ENCODE measurements around the gene CERCAM. TPM values are rescaled to one million over a fixed set of nuclear protein-coding genes. Genes with fewer than 3 reads are reported as not detected.
A peak's percentile ranks its signal among the peaks of the same experiment; 100 is the strongest.

CERCAM gene, protein sequence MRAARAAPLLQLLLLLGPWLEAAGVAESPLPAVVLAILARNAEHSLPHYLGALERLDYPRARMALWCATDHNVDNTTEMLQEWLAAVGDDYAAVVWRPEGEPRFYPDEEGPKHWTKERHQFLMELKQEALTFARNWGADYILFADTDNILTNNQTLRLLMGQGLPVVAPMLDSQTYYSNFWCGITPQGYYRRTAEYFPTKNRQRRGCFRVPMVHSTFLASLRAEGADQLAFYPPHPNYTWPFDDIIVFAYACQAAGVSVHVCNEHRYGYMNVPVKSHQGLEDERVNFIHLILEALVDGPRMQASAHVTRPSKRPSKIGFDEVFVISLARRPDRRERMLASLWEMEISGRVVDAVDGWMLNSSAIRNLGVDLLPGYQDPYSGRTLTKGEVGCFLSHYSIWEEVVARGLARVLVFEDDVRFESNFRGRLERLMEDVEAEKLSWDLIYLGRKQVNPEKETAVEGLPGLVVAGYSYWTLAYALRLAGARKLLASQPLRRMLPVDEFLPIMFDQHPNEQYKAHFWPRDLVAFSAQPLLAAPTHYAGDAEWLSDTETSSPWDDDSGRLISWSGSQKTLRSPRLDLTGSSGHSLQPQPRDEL
- total RNA-seq (2014; rRNA removed; shearing (Covaris generic)) (5.6 and 7.9 TPM in 2 replicates), polyA plus RNA-seq (2016; fragmentation: Nextera tagmentation; extraction: Ambion mirVana) (2.7 TPM in 2 replicates)
- long read RNA-seq, partial matches to known transcripts, result 1 of 4 reads
- long read RNA-seq, other reads (novel, unspliced or antisense), result 2 of 4 reads

DNA sequence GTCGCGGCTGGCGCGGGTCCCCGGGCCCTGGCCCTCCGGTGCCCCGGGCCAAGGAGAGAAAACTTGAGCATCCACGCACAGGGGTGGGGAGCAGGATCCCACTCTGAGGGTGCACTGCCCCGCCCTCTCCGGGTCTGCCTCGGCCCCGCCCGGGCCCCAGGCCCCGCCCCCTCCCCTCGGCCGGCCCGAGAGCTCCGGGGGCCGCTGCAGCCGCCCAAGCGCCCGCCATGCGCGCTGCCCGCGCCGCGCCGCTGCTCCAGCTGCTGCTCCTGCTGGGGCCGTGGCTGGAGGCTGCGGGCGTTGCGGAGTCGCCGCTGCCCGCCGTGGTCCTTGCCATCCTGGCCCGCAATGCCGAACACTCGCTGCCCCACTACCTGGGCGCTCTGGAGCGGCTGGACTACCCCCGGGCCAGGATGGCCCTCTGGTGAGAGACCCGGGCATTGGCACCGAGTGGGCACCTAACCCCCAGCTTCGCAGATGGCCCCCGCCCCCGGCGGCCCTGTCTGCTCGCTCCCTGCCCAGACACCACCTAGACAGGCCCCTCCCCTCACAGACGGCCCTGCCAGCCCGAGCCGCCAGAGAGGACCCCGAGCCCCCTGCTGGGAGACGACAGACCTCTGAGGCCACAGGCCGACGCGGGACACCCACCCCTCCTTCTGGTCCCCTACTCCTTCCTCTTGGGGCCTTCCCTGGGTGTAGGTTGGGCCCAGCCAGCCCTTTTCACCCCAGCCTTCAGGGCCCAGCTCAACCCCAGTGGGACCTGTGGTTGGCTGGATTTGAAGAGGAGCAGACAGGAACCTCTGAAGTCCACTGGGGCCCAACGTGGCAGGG is at the start of gene CERCAM:
Gene CERCAM, plus strand, starts transcription at position 207 of the 831 bp plus-strand sequence. Its CDS starts 21 bp downstream, at position 228.
- Histone ChIP-seq H3F3A (replicated peaks; ENCODE audit: low read depth) (peaks cover 12% of the 10 kb centered on the region; the same call in 1 of the 2 replicates), H3K9me2 (ENCODE audit: insufficient read depth) (no peaks in the 10 kb centered on the region), H4K20me1 (replicated peaks; ENCODE audit: insufficient read depth) (no peaks in the 10 kb centered on the region), H3K79me2 (replicated peaks; ENCODE audit: insufficient read depth) (no peaks in the 10 kb centered on the region), H3K36me3 (ENCODE audit: insufficient read depth) (no peaks in the 10 kb centered on the region), H2AFZ (peak within 1 kb of the TSS; percentile 98), H3K27me3 (ENCODE audit: insufficient read depth) (peaks cover 58% of the 10 kb centered on the region), H3K4me3 (peak within 1 kb of the TSS; percentile 83), H3K27ac (ENCODE audit: low read depth) (no peak within 1 kb of the TSS), H3K4me2 (peak within 1 kb of the TSS; percentile 90), H3K4me1 (ENCODE audit: insufficient read depth) (peaks cover 14% of the 10 kb centered on the region; the same call in 1 of the 2 replicates)
- no peaks in the 10 kb centered on the region for H3K36me3 Mint-ChIP-seq (ENCODE audit: low read depth)
- ATAC-seq (peak; percentile 74), DNase-seq (ENCODE audit: low spot score) (peak; percentile 68)
- TF ChIP-seq POLR2AphosphoS5 (IDR thresholded peaks at IDR 0.05; ENCODE audit: low read depth), result 0 out of 2 replicates have a peak, but pooled peaks have one; percentile 26
- TF ChIP-seq EZH2phosphoT487 (IDR thresholded peaks at IDR 0.05; ENCODE audit: unreplicated experiment), result no peak
- TF ChIP-seq, protein P1, sequence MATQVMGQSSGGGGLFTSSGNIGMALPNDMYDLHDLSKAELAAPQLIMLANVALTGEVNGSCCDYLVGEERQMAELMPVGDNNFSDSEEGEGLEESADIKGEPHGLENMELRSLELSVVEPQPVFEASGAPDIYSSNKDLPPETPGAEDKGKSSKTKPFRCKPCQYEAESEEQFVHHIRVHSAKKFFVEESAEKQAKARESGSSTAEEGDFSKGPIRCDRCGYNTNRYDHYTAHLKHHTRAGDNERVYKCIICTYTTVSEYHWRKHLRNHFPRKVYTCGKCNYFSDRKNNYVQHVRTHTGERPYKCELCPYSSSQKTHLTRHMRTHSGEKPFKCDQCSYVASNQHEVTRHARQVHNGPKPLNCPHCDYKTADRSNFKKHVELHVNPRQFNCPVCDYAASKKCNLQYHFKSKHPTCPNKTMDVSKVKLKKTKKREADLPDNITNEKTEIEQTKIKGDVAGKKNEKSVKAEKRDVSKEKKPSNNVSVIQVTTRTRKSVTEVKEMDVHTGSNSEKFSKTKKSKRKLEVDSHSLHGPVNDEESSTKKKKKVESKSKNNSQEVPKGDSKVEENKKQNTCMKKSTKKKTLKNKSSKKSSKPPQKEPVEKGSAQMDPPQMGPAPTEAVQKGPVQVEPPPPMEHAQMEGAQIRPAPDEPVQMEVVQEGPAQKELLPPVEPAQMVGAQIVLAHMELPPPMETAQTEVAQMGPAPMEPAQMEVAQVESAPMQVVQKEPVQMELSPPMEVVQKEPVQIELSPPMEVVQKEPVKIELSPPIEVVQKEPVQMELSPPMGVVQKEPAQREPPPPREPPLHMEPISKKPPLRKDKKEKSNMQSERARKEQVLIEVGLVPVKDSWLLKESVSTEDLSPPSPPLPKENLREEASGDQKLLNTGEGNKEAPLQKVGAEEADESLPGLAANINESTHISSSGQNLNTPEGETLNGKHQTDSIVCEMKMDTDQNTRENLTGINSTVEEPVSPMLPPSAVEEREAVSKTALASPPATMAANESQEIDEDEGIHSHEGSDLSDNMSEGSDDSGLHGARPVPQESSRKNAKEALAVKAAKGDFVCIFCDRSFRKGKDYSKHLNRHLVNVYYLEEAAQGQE (IDR thresholded peaks at IDR 0.05; ENCODE audit: unreplicated experiment), result no peak
- H3K4me1 Mint-ChIP-seq, result peaks cover 14% of the 10 kb centered on the region
- no peaks in the 10 kb centered on the region for H3K9me3 Mint-ChIP-seq
- no peak within 1 kb of the TSS for H3K27ac Mint-ChIP-seq
- H3K4me3 Mint-ChIP-seq, result peak within 1 kb of the TSS; percentile 70
- peaks cover 35% of the 10 kb centered on the region for H3K27me3 Mint-ChIP-seq (ENCODE audit: insufficient read depth, low read depth, poor library complexity)

DNA sequence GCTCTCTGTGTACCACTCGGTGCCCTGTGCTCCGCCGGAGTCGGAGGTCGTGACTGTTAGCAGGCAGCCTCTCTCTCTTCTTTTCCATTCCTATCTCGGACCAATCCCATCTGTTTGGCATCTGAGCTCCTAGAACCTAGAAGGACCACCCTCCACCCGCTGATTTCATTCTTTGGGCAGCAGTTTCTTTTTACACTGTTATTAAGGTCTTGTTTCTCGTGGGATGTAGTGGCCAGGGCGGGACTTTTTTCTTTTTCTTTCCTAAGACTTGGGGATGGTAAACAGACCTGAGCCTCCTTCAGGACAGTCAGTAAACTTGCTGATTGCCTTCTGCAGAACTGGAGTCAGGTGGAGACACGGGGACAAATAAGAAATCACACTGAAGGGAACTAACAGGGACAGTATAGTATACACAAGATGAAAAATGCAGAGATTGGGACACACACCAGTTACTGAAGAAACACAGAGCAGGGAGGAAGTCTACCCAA is 49.0 kb upstream of the CERCAM start:
- peak overlapping the region; percentile 89 for H2AFZ ChIP-seq
- H3K4me3 ChIP-seq, result peak overlapping the region; percentile 99
- no peak for DNase-seq (ENCODE audit: low spot score)
- Mint-ChIP-seq H3K36me3 (ENCODE audit: low read depth) (no peaks in the 10 kb centered on the region; the same call in 2 of the 3 replicates), H3K4me1 (peaks cover 27% of the 10 kb centered on the region), H3K9me3 (no peaks in the 10 kb centered on the region; the same call in 1 of the 3 replicates), H3K4me3 (peak overlapping the region; percentile 93), H3K27me3 (ENCODE audit: insufficient read depth, low read depth, poor library complexity) (peaks cover 30% of the 10 kb centered on the region), H3K27ac (peak overlapping the region; percentile 49)
- peaks cover 37% of the 10 kb centered on the region for H3K79me2 ChIP-seq (replicated peaks; ENCODE audit: insufficient read depth)
- peak overlapping the region; percentile 100 for H3K4me2 ChIP-seq
- H3K27me3 ChIP-seq (ENCODE audit: insufficient read depth), result peaks cover 38% of the 10 kb centered on the region
- H3K9me2 ChIP-seq (ENCODE audit: insufficient read depth), result no peaks in the 10 kb centered on the region
- H3K36me3 ChIP-seq (ENCODE audit: insufficient read depth), result no peaks in the 10 kb centered on the region
- peaks cover 4% of the 10 kb centered on the region; the same call in 1 of the 2 replicates for H3F3A ChIP-seq (replicated peaks; ENCODE audit: low read depth)
- H3K27ac ChIP-seq (ENCODE audit: low read depth), result no peak overlapping the region
- no peak for ATAC-seq
- H4K20me1 ChIP-seq (replicated peaks; ENCODE audit: insufficient read depth), result peaks cover 16% of the 10 kb centered on the region
- H3K4me1 ChIP-seq (ENCODE audit: insufficient read depth), result peaks cover 7% of the 10 kb centered on the region
- TF ChIP-seq NANOG (IDR thresholded peaks at IDR 0.05; ENCODE audit: borderline replicate concordance) (no peak), EZH2phosphoT487 (IDR thresholded peaks at IDR 0.05; ENCODE audit: unreplicated experiment) (no peak), ZNF331 (CRISPR knock-in tag; IDR thresholded peaks at IDR 0.05; ENCODE audit: low read depth) (no peak), CREB1 (CRISPR knock-in tag; IDR thresholded peaks at IDR 0.05; ENCODE audit: low read depth) (no peak), ZNF114 (CRISPR knock-in tag; IDR thresholded peaks at IDR 0.05) (no peak), POLR2AphosphoS5 (IDR thresholded peaks at IDR 0.05; ENCODE audit: low read depth) (no peak)
- TF ChIP-seq, protein P2, sequence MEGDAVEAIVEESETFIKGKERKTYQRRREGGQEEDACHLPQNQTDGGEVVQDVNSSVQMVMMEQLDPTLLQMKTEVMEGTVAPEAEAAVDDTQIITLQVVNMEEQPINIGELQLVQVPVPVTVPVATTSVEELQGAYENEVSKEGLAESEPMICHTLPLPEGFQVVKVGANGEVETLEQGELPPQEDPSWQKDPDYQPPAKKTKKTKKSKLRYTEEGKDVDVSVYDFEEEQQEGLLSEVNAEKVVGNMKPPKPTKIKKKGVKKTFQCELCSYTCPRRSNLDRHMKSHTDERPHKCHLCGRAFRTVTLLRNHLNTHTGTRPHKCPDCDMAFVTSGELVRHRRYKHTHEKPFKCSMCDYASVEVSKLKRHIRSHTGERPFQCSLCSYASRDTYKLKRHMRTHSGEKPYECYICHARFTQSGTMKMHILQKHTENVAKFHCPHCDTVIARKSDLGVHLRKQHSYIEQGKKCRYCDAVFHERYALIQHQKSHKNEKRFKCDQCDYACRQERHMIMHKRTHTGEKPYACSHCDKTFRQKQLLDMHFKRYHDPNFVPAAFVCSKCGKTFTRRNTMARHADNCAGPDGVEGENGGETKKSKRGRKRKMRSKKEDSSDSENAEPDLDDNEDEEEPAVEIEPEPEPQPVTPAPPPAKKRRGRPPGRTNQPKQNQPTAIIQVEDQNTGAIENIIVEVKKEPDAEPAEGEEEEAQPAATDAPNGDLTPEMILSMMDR (conservative IDR thresholded peaks at IDR 0.05; ENCODE audit: low read depth in 2 of 2), result no peak
- TF ChIP-seq, protein P3, sequence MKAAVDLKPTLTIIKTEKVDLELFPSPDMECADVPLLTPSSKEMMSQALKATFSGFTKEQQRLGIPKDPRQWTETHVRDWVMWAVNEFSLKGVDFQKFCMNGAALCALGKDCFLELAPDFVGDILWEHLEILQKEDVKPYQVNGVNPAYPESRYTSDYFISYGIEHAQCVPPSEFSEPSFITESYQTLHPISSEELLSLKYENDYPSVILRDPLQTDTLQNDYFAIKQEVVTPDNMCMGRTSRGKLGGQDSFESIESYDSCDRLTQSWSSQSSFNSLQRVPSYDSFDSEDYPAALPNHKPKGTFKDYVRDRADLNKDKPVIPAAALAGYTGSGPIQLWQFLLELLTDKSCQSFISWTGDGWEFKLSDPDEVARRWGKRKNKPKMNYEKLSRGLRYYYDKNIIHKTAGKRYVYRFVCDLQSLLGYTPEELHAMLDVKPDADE (IDR thresholded peaks at IDR 0.05), result no peak
